AG10803 (cell line): ENCODE data around the gene GRHPR.

Source experiments
- DNase-seq: peaks from one replicate; pipeline ENCODE4 v3.0.0; 2010; ENCODE audit warnings: low read depth
- H3K4me3 ChIP-seq: 2 replicates; pipeline ENCODE4 v1.5.1; 2011; ENCODE audit warnings: mild to moderate bottlenecking, low read length, control low read depth
- TF ChIP-seq, protein P1 (sequence below): conservative IDR thresholded peaks from 2 replicates; pipeline ENCODE4 v1.5.1; 2011; ENCODE audit warnings: mild to moderate bottlenecking, low read length, control low read depth, inconsistent platforms

GRHPR gene

DNA sequence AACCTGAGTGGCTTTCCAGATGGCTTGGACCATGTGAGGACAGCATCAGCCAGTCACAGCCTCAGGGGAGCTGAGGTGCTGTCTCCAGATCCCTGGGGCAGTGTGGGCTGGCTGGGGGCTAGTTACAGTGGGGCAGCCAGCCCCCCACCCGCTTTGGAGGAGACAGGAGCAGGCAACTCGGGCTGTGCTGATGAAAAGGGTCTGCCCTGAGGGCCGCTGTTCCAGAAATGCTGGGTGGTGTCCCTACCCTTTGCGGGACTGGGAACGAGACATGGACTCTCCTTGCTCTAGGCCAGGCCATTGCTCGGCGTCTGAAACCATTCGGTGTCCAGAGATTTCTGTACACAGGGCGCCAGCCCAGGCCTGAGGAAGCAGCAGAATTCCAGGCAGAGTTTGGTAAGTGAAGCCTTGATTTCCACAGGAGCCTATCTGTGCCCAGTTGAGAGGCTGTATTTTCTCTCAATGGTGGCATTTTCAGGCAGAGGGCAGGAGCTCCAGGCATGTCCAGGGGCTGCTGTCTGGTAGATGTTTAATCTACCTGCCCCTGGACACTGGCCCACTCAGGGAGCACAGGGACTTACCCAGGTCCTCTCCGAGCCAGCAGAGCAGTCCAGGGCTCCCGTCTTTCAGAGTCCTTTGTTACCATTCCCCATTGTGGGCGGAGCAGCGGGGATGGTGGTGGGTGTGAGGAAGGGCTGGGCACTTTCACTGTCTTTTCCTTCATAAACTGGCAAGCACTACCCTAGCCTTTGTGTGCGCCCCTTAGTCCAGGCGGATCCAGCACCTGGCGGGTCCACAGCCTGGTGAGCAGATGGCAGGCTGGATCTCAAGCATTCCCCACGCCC is 7.2 kb downstream of the GRHPR start:
- no peak overlapping the region for H3K4me3 ChIP-seq

DNA sequence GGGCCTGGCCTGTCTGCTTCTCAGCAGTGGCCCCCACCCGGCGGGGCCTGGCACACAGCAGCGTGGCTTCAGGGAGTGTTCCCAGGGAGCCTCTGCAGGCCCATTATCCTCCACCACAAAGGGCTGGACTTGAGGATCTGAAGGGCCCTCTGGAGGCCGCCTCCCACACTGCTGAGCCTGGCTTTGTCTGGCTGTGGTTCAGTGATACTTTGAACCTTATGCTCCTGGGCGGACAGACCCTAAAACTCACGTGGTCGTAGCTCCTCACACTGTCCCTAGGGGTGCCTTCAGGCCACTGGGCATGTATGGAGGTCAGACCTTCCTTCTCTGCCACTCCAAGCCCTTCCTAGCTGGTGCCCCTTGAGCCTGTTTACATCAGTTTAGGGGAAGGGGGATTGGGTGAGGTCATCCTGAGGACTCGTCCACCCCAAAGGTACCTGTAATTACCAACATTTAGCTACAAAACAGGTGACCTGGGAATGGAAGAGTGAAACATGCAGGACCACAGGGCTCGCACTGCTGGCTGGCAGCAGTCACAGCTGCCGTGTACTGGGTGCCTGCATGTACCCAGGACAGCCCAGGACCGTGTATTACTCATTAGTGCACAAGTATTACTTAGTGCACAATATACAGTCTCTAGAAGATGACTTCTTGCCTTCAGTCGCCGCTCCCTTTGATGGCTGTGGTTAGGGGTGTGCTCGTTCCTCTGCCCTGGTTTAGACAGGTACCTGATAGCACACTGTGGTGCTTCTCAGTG is 8.5 kb downstream of the GRHPR start:
- H3K4me3 ChIP-seq, result no peak overlapping the region
- TF ChIP-seq, protein P1, sequence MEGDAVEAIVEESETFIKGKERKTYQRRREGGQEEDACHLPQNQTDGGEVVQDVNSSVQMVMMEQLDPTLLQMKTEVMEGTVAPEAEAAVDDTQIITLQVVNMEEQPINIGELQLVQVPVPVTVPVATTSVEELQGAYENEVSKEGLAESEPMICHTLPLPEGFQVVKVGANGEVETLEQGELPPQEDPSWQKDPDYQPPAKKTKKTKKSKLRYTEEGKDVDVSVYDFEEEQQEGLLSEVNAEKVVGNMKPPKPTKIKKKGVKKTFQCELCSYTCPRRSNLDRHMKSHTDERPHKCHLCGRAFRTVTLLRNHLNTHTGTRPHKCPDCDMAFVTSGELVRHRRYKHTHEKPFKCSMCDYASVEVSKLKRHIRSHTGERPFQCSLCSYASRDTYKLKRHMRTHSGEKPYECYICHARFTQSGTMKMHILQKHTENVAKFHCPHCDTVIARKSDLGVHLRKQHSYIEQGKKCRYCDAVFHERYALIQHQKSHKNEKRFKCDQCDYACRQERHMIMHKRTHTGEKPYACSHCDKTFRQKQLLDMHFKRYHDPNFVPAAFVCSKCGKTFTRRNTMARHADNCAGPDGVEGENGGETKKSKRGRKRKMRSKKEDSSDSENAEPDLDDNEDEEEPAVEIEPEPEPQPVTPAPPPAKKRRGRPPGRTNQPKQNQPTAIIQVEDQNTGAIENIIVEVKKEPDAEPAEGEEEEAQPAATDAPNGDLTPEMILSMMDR, result 0 out of 2 replicates have a peak, but pooled peaks have one; percentile 6
- DNase-seq, result no peak

More for the DNA sequence above, 7.2 kb downstream of the GRHPR start:
- DNase-seq, result no peak
- TF ChIP-seq, protein P1, result no peak

DNA sequence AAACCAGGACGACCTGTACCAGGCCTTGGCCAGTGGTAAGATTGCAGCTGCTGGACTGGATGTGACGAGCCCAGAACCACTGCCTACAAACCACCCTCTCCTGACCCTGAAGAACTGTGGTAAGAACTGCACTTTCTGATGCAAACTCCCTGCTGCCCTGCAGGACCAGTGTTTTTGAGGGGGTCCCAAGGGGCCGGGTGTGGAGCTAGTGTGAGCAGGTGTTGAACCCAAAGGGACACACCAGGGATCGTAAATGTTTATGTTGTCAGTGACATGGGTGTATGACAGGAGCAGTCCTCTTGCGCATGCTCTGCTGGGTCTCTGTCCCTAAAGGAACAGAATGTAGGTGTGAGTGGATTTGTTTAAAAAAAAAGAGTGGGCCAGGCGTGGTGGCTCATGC is 9.5 kb downstream of the GRHPR start:
- TF ChIP-seq, protein P1, result no peak
- DNase-seq, result no peak
- no peak overlapping the region for H3K4me3 ChIP-seq

GRCh38 chr9:37433867-37434371 is 11.4 kb downstream of the GRHPR start:
- TF ChIP-seq, protein P1, result no peak
- DNase-seq, result no peak
- H3K4me3 ChIP-seq, result no peak overlapping the region

- DNase-seq, result no peak
- H3K4me3 ChIP-seq, result no peak overlapping the region
- TF ChIP-seq, protein P1, result no peak
Observed at GRCh38 chr9:37436540-37436939, 14.0 kb downstream of the GRHPR start.

DNA sequence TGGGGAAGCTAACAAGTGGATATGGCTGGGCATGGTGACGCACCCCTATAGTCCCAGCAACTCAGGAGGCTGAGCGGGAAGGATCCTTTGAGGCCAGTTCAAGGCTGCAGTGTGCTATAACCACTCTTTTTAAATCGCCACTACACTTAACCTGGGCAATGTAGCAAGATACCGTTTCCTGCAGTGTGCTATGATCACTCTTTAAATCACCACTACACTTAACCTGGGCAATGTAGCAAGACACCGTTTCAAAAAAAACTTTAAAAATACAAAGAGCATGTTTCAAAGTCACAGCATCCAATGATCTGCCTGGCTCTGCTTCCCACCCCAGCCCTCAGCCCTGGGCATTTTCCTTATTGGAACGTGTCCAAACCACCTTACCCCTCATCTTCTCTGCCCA is 14.5 kb downstream of the GRHPR start:
- TF ChIP-seq, protein P1, result no peak
- DNase-seq, result no peak
- H3K4me3 ChIP-seq, result no peak overlapping the region
